Choroid plexus epithelial cell (primary cell): ENCODE measurements around the gene DYNC1H1.
A peak's percentile ranks its signal among the peaks of the same experiment; 100 is the strongest.

Experiments
- DNase-seq: peaks from one replicate; pipeline ENCODE4 v3.0.0-alpha.2; 2010; ENCODE audit warnings: low read depth
- H3K4me3 ChIP-seq: 2 replicates; pipeline ENCODE4 v1.5.1; 2011; ENCODE audit warnings: low read depth, mild to moderate bottlenecking, control low read depth, low read length, moderate library complexity
- CTCF ChIP-seq: conservative IDR thresholded peaks from 2 replicates; pipeline ENCODE4 v1.5.1; 2011; ENCODE audit warnings: low read depth, mild to moderate bottlenecking, control low read depth, inconsistent platforms, low read length, moderate library complexity

DYNC1H1 gene

GRCh38 chr14:101944451-101944850 lies 19.9 kb upstream of the DYNC1H1 start:
- TF ChIP-seq CTCF = no peak
- no peak for DNase-seq
- H3K4me3 ChIP-seq = no peak overlapping the region

GRCh38 chr14:101945171-101945570 lies 19.2 kb upstream of the DYNC1H1 start:
- H3K4me3 ChIP-seq = no peak overlapping the region
- no peak for TF ChIP-seq CTCF
- DNase-seq = no peak

GRCh38 chr14:101947577-101947903 lies 16.8 kb upstream of the DYNC1H1 start:
- peak overlapping the region; percentile 71 for H3K4me3 ChIP-seq
- no peak for TF ChIP-seq CTCF
- DNase-seq = no peak

GRCh38 chr14:101947904-101948665 lies 16.3 kb upstream of the DYNC1H1 start:
- no peak for TF ChIP-seq CTCF
- DNase-seq = peak; percentile 100
- peak overlapping the region; percentile 96 for H3K4me3 ChIP-seq

GRCh38 chr14:101948666-101949216 lies 15.6 kb upstream of the DYNC1H1 start:
- DNase-seq = no peak
- peak overlapping the region; percentile 96 for H3K4me3 ChIP-seq
- TF ChIP-seq CTCF = no peak

GRCh38 chr14:101950100-101950499 lies 14.3 kb upstream of the DYNC1H1 start:
- DNase-seq = no peak
- no peak overlapping the region for H3K4me3 ChIP-seq
- TF ChIP-seq CTCF = no peak
